GM06990 (cell line): ENCODE results near the gene LDB2.

ENCODE experiments used
- DNase-seq: peaks from one replicate; pipeline ENCODE4 v3.0.0-alpha.2; 2011; ENCODE audit not compliant: insufficient read length; ENCODE audit errors: extremely low read depth
- H3K27me3 ChIP-seq: replicated peaks from 2 replicates; pipeline ENCODE4 v1.6.0; 2011; ENCODE audit warnings: low read length; ENCODE audit not compliant: control insufficient read depth, insufficient read depth
- H3K36me3 ChIP-seq: 2 replicates; pipeline ENCODE4 v1.5.1; 2011; ENCODE audit warnings: low read length; ENCODE audit not compliant: control insufficient read depth, insufficient read depth
- H3K4me3 ChIP-seq: replicated peaks from 2 replicates; pipeline ENCODE4 v1.5.1; 2011; ENCODE audit warnings: low read depth, mild to moderate bottlenecking, control low read depth, low read length
- CTCF ChIP-seq: IDR thresholded peaks from 2 replicates; pipeline ENCODE4 v1.5.1; 2011; ENCODE audit warnings: low read length, control low read depth, mild to moderate bottlenecking, inconsistent platforms; ENCODE audit not compliant: insufficient read depth, poor library complexity, severe bottlenecking

The LDB2 gene

GRCh38 chr4:16779028-16779675 is 119.3 kb downstream of the LDB2 start:
- no peak for DNase-seq
- no peaks in the 10 kb centered on the region for H3K36me3 ChIP-seq
- no peaks in the 10 kb centered on the region; the same call in 1 of the 2 replicates for H3K27me3 ChIP-seq
- H3K4me3 ChIP-seq = no peak overlapping the region
- no peak for TF ChIP-seq CTCF

GRCh38 chr4:16777726-16778125 is 120.7 kb downstream of the LDB2 start:
- no peak for TF ChIP-seq CTCF
- DNase-seq = no peak
- Histone ChIP-seq H3K4me3 (no peak overlapping the region), H3K36me3 (no peaks in the 10 kb centered on the region), H3K27me3 (no peaks in the 10 kb centered on the region; the same call in 1 of the 2 replicates)

- no peak for DNase-seq
- TF ChIP-seq CTCF = no peak
- Histone ChIP-seq H3K36me3 (no peaks in the 10 kb centered on the region), H3K27me3 (no peaks in the 10 kb centered on the region), H3K4me3 (no peak overlapping the region)
Observed at GRCh38 chr4:16775411-16776154, 122.9 kb downstream of the LDB2 start.

- Histone ChIP-seq H3K4me3 (no peak overlapping the region), H3K27me3 (no peaks in the 10 kb centered on the region), H3K36me3 (no peaks in the 10 kb centered on the region)
- TF ChIP-seq CTCF = no peak
- DNase-seq = no peak
Observed at GRCh38 chr4:16772366-16772850, 126.0 kb downstream of the LDB2 start.

- no peak for DNase-seq
- Histone ChIP-seq H3K27me3 (no peaks in the 10 kb centered on the region), H3K4me3 (no peak overlapping the region), H3K36me3 (no peaks in the 10 kb centered on the region)
- no peak for TF ChIP-seq CTCF
Observed at GRCh38 chr4:16770710-16771285, 127.6 kb downstream of the LDB2 start.
